Ishikawa (cell line): ENCODE data around the gene SLN.
A peak's percentile ranks its signal among the peaks of the same experiment; 100 is the strongest.

Experiments used
- CEBPB ChIP-seq: IDR thresholded peaks from 2 replicates; pipeline ENCODE4 v1.6.1; 2012
- CREB1 ChIP-seq: IDR thresholded peaks from 2 replicates; pipeline ENCODE4 v1.6.1; 2012; ENCODE audit warnings: low read depth
- EGR1 ChIP-seq: IDR thresholded peaks from 2 replicates; pipeline ENCODE4 v1.6.1; 2012
- EP300 ChIP-seq: IDR thresholded peaks from 2 replicates; pipeline ENCODE4 v1.6.1; 2012; ENCODE audit warnings: borderline replicate concordance
- FOXM1 ChIP-seq: IDR thresholded peaks from 2 replicates; pipeline ENCODE4 v1.6.1; 2012; ENCODE audit warnings: low read depth, borderline replicate concordance
- NFIC ChIP-seq: IDR thresholded peaks from 2 replicates; pipeline ENCODE4 v1.6.1; 2012
- RAD21 ChIP-seq: IDR thresholded peaks from 2 replicates; pipeline ENCODE4 v1.6.1; 2012; ENCODE audit warnings: low read depth
- TAF1 ChIP-seq: IDR thresholded peaks from 2 replicates; pipeline ENCODE4 v1.6.1; 2012; ENCODE audit warnings: low read depth, mild to moderate bottlenecking
- TCF12 ChIP-seq: IDR thresholded peaks from 2 replicates; pipeline ENCODE4 v1.6.1; 2012; ENCODE audit warnings: low read depth
- TEAD4 ChIP-seq: IDR thresholded peaks from 2 replicates; pipeline ENCODE4 v1.6.1; 2012
- YY1 ChIP-seq: IDR thresholded peaks from 2 replicates; pipeline ENCODE4 v1.6.1; 2012; ENCODE audit warnings: low read depth
- ZBTB7A ChIP-seq: IDR thresholded peaks from 2 replicates; pipeline ENCODE4 v1.6.1; 2012; ENCODE audit warnings: low read depth
- TF ChIP-seq, protein P1 (sequence below): IDR thresholded peaks from 2 replicates; pipeline ENCODE4 v1.6.1; 2012
- TF ChIP-seq, protein P2 (sequence below): IDR thresholded peaks from 2 replicates; pipeline ENCODE4 v1.6.1; 2012; ENCODE audit warnings: low read depth, mild to moderate bottlenecking
- TF ChIP-seq, protein P3 (sequence below): IDR thresholded peaks from 2 replicates; pipeline ENCODE4 v1.6.1; 2012

Gene SLN

DNA sequence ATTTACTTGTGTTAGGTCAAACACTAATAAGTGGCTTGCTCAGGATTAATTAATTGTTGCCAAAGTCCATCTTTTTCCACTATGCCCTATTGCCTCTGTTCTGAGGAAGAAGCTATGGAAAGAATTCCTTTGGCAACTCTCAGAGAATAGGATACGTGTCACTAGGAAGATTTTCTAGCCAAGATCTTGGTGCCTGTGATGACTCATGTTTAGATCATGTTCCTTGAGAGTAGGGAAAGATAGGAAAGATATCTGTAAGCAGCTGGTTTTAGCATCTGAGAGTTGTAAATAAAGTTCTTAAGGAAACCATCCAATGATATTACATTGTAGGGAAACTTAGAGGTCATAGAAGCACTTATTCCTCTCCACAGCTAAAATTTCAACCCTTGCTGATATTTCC, 15.7 kb downstream of the SLN start:
- TF ChIP-seq EGR1 (no peak), TEAD4 (no peak), YY1 (no peak), CEBPB (no peak), FOXM1 (no peak), TAF1 (no peak), RAD21 (no peak), NFIC (no peak), ZBTB7A (no peak), EP300 (no peak), CREB1 (no peak)
- TF ChIP-seq, protein P1, sequence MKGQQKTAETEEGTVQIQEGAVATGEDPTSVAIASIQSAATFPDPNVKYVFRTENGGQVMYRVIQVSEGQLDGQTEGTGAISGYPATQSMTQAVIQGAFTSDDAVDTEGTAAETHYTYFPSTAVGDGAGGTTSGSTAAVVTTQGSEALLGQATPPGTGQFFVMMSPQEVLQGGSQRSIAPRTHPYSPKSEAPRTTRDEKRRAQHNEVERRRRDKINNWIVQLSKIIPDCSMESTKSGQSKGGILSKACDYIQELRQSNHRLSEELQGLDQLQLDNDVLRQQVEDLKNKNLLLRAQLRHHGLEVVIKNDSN, result no peak
- TF ChIP-seq, protein P2, sequence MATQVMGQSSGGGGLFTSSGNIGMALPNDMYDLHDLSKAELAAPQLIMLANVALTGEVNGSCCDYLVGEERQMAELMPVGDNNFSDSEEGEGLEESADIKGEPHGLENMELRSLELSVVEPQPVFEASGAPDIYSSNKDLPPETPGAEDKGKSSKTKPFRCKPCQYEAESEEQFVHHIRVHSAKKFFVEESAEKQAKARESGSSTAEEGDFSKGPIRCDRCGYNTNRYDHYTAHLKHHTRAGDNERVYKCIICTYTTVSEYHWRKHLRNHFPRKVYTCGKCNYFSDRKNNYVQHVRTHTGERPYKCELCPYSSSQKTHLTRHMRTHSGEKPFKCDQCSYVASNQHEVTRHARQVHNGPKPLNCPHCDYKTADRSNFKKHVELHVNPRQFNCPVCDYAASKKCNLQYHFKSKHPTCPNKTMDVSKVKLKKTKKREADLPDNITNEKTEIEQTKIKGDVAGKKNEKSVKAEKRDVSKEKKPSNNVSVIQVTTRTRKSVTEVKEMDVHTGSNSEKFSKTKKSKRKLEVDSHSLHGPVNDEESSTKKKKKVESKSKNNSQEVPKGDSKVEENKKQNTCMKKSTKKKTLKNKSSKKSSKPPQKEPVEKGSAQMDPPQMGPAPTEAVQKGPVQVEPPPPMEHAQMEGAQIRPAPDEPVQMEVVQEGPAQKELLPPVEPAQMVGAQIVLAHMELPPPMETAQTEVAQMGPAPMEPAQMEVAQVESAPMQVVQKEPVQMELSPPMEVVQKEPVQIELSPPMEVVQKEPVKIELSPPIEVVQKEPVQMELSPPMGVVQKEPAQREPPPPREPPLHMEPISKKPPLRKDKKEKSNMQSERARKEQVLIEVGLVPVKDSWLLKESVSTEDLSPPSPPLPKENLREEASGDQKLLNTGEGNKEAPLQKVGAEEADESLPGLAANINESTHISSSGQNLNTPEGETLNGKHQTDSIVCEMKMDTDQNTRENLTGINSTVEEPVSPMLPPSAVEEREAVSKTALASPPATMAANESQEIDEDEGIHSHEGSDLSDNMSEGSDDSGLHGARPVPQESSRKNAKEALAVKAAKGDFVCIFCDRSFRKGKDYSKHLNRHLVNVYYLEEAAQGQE, result no peak
- TF ChIP-seq, protein P3, sequence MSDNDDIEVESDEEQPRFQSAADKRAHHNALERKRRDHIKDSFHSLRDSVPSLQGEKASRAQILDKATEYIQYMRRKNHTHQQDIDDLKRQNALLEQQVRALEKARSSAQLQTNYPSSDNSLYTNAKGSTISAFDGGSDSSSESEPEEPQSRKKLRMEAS, result no peak

DNA sequence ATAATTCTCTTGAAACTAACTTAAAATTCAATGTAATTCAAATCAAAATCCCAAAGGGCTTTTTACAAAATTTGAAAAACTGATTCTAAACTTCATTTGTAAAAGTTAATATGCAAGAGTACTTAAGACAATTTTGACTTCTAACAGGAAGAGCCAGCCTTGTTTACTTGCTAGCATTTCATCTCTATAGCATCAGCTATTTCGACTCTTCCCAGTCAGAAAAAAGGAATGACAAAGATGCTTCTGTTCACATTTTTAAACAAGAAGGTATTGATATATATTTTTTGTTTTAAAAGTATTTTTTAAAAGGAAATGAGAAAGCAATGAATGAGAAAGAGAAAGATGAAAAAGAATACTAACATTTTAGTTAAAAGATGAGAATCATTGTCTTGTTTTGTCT, 16.4 kb downstream of the SLN start:
- TF ChIP-seq, protein P3, result no peak
- TF ChIP-seq EP300, result no peak
- TF ChIP-seq TEAD4, result no peak
- no peak for TF ChIP-seq YY1
- TF ChIP-seq, protein P1, result no peak
- no peak for TF ChIP-seq CEBPB
- no peak for TF ChIP-seq TAF1
- no peak for TF ChIP-seq CREB1
- TF ChIP-seq EGR1, result no peak
- TF ChIP-seq NFIC, result no peak

DNA sequence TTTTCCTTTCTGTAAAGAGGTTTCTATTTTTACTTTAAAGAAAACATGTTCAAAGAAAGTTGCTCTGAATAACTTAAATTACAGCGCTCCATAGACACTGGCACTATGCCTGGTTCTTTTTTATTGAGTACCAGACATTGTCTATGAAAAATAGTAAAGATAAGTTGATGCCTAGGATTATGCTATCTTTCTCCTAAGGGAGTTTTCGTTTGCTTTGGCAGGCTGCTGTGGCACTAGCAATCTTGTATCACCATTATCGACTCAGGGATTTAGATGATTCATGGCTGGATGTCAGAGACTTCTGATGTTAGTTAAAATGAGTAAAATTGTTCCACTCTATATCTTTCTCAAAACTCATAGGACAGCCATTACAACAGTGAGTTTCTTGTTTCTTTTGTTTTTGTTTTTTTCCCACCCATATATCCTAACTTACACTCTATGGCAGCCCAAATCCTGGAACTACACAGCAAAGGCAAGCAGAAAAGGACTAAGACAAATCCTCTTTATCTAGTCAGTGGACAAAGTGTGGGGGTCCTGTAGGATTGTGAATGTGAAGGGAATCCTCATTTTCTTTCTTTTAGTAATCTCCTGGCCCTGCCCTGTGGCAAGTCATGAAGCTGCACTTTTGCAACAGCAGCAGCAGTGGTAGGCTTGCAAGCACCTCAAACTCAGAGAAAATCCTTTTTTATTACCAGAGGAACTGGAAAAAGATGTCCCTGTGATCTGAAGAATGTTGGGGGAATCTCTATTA, 20.7 kb downstream of the SLN start:
- TF ChIP-seq FOXM1, result no peak
- TF ChIP-seq, protein P2, result no peak
- TF ChIP-seq TAF1, result no peak

DNA sequence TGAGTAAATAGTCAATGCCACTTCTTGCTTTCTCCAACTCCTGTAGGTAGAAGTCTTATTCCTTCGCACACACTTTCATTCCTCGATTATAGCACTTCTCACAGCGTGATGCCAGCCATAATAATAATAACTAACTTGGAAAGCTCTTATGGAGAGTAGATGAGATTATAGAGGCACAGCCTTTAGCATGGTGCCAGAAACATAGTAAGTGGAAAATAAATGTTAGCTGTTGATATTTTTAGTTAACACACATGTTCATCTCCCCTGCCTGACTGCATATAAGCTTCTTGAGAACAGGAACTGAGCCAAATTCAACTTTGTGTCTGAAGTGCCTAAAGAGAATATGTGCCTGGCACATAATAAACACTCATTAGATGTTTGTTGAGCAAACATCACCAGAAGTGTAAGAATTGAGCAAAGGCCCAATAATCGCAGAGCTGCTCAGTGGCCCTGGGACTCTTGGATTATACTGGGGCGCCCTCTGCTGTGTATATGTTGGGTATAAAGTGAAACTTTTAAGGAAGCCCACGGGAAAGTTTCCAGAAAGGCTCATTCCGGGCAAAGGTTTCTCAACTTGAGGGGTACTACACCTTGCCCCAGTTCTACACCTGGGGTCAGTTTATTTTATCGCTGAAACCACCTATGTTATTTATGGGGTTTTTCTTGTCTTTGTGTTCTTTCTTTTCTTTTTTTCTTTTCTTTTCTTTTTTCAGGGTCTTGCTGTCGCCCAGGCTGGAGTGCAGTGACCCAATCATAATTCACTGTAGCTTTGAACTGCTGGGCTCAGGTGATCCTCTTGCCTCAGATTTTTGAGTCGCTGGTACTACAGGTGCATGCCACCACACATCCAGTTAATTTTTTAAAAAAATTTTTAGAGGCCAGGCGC, 22.3 kb downstream of the SLN start:
- no peak for TF ChIP-seq FOXM1
- TF ChIP-seq RAD21, result peak; percentile 90

DNA sequence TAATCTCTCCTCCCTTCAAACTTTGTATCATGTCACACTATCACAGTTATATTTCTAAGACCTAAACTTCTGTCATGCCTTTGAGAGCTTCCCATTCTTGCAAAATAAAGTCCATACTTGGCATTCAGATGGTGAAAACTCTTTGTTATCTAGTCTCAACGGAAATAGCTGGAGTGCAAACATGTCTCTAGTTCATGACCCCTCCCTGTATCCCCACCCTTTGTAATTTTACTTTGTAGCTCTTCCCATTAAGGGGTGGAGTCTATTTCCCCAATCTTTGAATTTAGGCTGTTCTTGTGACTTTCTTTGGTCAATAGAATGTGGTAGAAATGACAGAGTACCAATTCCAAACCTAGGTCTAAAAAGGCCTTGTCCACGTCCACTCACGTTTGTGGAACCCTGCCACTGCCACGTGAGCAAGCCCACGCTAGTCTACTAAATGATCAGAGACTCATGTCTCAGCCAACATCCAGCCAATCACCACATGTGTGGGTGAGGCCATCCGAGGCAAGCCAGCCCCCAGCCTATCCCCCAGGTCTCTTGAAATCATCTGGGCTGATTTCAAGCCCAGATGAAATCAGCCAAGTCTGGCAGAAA, 23.4 kb downstream of the SLN start:
- TF ChIP-seq YY1 (no peak), CREB1 (no peak), TEAD4 (no peak), TCF12 (no peak), RAD21 (no peak), EP300 (no peak), FOXM1 (no peak), CEBPB (no peak), ZBTB7A (no peak), TAF1 (no peak), EGR1 (no peak), NFIC (no peak)
- TF ChIP-seq, protein P3, result no peak
- TF ChIP-seq, protein P1, result no peak
- TF ChIP-seq, protein P2, result no peak
